Measurements from ENCODE around the gene SLC6A17. TPM values are rescaled to one million over a fixed set of nuclear protein-coding genes. Genes with fewer than 3 reads are reported as not detected.

The SLC6A17 gene
- total RNA-seq, 4 donors from 2014 or later, result 0.06 to 0.19 (median 0.12) TPM; not detected in 1

GRCh38 chr1:110237386-110238152 lies 87.3 kb downstream of the SLC6A17 start:
- ATAC-seq (ENCODE audit: low FRiP score) (no peak), DNase-seq (ENCODE audit: low spot score) (no peak)

GRCh38 chr1:110239441-110240430 lies 89.4 kb downstream of the SLC6A17 start:
- DNase-seq (ENCODE audit: low spot score) (no peak), ATAC-seq (ENCODE audit: low FRiP score) (no peak)
- TF ChIP-seq CTCF (IDR thresholded peaks at IDR 0.05), result no peak

More at GRCh38 chr1:110237386-110238152, 87.3 kb downstream of the SLC6A17 start:
- no peak for TF ChIP-seq CTCF (IDR thresholded peaks at IDR 0.05)

- DNase-seq (ENCODE audit: low spot score) (no peak), ATAC-seq (ENCODE audit: low FRiP score) (no peak)
- TF ChIP-seq CTCF (IDR thresholded peaks at IDR 0.05), result no peak
Measured at GRCh38 chr1:110240476-110241210, 90.3 kb downstream of the SLC6A17 start.

- no peak for DNase-seq (ENCODE audit: low spot score)
- ATAC-seq (ENCODE audit: low FRiP score), result no peak
- TF ChIP-seq CTCF (IDR thresholded peaks at IDR 0.05), result no peak
Measured at GRCh38 chr1:110241516-110241915, 91.2 kb downstream of the SLC6A17 start.

GRCh38 chr1:110242062-110242461 lies 91.8 kb downstream of the SLC6A17 start:
- DNase-seq (ENCODE audit: low spot score) (no peak), ATAC-seq (ENCODE audit: low FRiP score) (no peak)
- TF ChIP-seq CTCF (IDR thresholded peaks at IDR 0.05), result no peak

GRCh38 chr1:110242731-110243130 lies 92.4 kb downstream of the SLC6A17 start:
- ATAC-seq (ENCODE audit: low FRiP score) (no peak), DNase-seq (ENCODE audit: low spot score) (no peak)
- TF ChIP-seq CTCF (IDR thresholded peaks at IDR 0.05), result no peak
